GM18517 (cell line): Measurements from ENCODE around the gene PRIMA1.

Experiments used
- ATAC-seq: cut with Tn5 transposase; IDR thresholded peaks from one replicate; pipeline ENCODE4 v1.9.1; 2021; ENCODE audit warnings: mild to moderate bottlenecking, moderate library complexity; ENCODE audit not compliant: unreplicated experiment

The PRIMA1 gene

DNA sequence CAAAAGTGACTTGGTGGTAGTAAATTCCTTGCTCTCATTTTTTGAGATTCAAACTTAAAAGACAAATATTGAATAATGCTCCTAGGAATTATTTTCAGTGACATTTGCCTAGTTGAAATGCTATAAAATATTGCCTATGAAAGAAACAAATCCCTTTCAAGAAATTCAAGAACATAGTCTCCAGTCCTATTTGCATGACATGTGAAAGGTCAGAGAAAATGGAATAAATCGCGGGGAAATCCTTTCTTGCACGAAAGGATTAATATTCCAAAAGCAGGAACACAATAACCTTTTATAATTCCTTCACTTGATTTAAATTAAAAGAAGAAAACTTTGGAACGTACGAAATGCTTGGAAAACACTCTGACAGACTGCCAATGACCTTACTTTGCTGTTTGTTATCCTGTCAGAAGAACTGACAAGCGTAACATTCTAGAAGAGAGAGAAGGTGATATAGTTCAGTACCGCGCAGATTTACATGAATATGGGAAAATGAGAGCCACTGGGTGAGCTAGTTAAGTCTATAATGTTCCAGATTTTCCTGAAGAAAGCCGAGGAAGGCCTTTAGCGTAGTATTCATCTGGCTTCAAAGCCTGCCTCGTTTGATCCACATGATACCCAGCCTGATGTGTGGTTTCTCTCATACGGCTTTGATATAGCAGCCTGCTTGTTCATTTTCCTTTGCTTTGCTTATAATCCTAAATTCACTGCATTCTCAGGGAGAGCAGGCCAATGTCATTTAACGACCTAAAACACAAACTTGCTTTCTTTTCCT is 103.0 kb downstream of the PRIMA1 start:
- no peak for ATAC-seq

- ATAC-seq: no peak
Measured at GRCh38 chr14:93683226-93683625, 105.1 kb downstream of the PRIMA1 start.

DNA sequence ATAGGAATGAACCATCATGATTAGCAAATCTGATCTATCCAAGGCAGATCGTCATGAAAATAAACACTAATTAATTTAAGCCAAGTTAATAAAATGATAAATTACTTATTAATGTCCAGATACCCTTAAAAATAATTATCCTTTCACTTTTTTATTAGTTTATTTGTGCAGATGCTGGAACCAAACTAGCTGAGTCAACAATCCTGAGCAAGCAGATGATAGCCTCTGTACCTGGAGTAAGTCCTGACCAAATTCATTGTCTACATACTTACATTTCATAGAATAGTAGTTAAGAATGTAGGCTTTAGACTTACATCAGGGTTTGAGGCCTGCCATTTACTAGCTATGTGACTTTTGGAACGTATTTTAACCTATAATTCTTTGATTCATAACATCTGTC is 105.8 kb downstream of the PRIMA1 start:
- no peak for ATAC-seq

GRCh38 chr14:93676416-93676958 is 111.8 kb downstream of the PRIMA1 start:
- no peak for ATAC-seq

- no peak for ATAC-seq
Measured at GRCh38 chr14:93675651-93676050, 112.6 kb downstream of the PRIMA1 start.

DNA sequence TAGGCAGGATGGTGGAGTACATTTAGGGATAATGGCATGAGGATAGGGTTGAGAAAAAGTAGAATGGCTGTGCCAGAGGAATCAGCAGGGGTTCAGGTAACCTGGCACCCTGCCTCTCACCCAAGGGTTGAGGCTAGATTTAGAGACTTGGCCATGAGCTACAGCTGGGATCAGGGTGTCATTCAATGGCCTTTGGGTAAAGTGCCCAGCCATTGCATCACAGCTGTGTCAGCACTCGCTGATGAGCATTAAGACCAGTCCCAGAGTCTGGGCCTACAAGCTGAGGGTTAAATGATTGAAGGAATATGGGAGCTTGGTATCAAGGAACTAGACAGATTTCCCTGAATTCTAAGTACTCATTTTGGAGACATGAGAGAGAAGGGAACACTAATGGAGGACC is 113.9 kb downstream of the PRIMA1 start:
- no peak for ATAC-seq

DNA sequence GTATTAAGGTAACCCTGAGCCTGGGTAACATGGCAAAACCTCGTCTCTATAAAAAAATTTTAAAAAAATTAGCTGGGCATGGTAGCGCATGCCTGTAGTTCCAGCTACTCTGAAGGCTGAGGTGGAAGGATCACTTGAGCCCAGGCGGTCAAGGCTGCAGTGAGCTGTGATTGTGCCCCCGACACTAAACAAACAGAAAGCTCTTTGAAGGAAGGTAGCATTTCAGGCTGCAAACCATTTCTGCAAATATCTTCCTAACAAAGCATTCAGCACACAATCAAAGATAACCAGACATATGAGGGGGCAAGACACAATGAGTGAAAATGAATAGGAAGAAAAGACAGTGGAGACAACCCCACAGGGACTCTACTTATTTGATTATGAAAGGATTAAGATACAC is 118.7 kb downstream of the PRIMA1 start:
- no peak for ATAC-seq
